MV-4-11 (cell line): ENCODE measurements around the gene CHL1.
A peak's percentile ranks its signal among the peaks of the same experiment; 100 is the strongest.

ENCODE experiments used
- DNase-seq: peaks from one replicate; lab custom pipeline; 2025; lab: John Stamatoyannopoulos, UW

The CHL1 gene

DNA sequence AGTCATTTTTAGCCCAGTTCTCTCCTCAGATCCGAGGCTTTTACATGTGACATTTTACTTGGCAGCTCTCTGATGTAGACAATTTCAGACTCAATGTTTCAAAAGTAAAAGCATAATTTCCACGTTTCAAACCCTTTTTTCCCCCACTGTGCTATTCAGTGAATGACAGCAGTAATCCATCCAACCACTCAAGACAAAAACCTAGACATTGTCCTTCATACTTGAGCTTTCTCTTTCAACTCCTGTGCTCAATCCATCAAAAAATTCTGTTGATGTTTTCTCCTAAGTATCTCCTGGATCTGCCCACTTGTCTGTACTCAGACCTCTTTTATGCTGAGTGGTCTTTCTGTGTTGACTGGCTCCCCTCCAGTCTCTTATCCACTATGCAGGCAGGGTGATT, 214.7 kb downstream of the CHL1 start:
- no peak for DNase-seq

DNA sequence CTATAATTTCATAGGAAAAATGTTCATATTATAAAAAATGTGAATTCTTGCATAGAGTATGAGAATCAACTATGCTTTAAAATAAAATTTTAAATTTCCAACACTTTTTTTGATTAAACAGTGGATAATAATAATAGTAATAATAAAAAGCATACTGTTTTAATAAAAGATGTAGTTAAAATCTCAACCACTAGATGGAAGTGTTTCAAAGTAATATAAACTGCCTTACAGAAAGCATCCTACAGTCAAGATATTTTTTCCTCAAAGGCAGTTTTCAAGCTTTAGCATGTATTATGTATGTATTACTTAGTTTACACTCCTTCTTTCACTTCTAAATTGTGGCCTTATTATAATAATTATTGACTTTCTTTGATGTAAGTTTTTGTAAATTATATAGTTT, 217.5 kb downstream of the CHL1 start:
- DNase-seq: no peak

DNA sequence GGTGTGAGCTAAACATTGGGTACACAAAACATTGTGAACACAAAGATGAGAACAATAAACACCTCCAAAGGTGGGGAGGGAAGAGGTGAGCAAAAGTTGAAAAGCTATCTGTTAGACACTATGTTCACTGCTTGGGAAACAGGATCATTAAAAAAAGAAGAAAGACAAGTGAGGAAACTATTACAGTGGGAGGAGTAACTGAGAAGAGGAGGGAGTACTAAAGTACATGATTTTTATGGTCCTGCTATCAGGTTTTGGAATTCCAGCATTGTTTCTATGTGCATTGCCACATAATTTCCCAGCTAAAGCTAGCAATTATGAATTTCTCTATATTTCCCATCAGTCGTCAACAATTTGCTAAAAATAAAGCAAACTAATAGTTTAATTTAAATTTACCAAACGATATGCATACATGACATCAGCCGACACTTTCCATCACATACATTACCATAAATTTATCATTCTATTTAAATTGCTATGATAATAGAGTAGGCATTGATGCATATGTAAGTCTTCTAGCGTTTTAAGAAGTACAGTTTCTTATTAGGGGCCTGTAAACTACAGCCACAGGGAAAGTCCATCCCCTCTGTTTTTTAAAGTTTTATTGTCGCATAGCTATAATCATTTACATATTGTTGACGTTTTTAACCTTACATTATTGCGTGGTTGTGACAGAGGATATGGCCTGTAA, 221.8 kb downstream of the CHL1 start:
- no peak for DNase-seq

DNA sequence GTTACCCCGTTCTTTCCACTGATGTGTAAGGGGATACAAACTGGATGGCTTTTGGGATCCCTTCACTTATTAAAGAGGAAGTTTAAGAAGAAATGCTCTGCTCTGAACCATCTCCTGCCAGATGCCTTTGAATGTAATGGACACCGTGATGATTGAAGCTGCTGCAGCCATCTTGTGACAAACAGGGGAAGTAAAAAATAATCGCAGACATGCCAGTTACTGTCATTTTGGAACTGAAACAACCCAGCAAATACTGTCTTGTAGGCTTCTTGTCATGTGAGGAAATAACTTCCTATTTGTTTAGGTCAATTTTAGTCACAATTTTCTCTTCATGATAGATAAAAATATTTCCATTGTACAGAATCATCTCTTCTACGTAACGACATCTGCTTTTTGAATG, 224.0 kb downstream of the CHL1 start:
- DNase-seq: peak; percentile 27

DNA sequence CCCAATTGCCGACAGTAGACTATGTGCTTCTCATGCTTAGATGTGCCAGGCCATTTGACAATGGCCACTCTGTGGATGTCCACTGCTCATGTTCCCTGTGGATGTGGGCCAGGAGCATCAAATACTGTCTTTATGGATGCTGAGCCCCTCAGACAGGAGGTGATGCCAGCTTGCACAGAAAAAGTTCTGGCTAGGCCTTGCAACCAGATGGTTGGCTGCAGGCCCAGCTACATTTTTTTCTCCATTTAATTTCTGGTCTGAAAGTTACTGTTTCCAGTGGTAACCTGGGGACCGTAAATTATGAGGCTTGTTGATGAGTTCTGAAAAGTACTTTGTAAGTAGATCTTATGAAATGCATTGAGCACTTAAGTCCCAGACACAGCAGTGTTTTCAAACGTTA, 228.5 kb downstream of the CHL1 start:
- no peak for DNase-seq

DNA sequence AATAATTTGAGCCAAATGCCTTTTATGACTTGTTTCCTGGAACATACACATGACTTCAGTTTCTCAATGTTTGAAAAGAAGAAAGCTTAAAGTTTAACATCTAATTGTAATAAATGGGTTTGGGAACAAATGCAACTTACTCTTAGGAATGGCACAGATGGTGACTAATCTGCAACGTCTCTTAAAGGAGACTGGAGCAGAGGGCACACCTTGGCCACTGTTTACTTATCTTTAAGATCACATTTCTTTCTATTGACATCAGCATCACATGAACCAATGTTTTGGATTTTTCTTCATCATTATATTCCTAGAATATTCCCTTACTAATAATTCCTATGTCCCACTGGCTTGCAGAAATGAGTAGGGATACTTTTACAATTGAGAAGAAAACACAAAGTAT, 229.5 kb downstream of the CHL1 start:
- no peak for DNase-seq

DNA sequence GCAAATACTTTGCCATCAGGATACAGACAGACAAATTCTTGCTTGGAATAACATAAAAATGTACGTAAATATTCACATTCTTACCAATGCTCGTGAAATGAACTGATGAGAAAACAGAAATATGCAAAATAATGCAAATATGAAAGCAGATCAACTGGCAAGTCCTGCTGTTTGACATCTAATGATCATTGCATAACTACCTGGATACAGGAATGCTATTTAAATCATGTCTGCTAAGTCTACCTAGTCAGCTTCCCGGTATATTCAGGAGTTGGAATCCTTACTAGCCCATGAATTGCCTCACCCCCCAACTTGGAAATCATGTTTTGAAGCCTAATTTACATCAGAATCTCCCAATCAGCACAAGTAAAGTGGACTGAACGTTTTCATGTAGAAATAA, 230.6 kb downstream of the CHL1 start:
- no peak for DNase-seq

DNA sequence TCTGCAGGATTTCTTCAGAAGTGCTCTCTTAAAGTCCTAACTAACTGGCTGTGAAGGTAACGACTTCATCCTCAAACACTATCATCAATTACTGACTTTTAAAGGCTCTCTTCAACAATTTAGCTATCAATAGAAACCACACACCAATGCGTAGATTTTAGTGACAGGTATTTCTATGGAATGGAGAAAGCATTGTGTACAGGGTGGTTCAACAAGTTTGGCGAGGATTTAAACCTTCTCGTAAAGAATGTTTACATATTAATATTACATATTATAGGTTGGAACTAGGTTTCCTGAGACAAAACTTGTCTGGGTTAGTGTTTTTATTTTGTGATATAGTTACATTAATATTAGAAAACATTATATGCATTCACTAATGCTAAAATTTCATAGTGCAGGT, 233.6 kb downstream of the CHL1 start:
- no peak for DNase-seq

DNA sequence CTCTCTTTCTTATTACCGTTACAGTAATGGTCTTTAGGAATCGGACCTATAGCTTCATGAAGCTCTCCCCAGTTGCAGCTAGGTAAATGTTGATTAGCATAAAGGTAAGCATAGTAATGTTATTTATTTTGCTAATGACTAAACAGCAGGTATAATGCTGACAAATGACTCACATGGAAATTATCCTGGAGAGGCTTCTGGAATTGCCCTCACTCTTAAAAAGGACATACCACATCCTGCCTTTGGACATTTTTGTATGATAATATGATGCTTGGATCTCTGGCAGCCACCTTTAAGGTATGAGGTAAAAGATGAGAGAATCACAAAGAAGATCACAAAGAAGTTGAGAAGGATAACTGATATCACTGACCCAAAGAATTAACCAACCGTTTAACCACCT, 238.6 kb downstream of the CHL1 start:
- DNase-seq: no peak

DNA sequence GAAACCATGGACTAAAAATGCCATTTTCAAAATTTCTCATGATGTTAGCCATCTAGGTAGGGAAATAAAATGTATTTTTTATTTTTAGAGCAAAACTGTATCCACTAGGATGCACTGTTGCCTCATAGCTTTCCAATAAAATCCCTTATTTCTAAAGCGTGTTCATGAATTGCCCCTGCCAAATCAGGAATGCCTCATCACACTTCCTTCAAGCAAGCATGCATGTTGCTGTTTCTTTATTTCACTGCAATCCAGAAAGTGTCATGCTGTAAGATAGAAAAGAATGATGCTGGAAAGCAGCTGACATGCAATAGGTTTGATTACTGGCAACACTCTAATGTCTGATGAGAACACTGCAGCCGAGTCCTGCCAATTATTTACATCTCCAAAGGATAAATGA, 239.5 kb downstream of the CHL1 start:
- DNase-seq: no peak

DNA sequence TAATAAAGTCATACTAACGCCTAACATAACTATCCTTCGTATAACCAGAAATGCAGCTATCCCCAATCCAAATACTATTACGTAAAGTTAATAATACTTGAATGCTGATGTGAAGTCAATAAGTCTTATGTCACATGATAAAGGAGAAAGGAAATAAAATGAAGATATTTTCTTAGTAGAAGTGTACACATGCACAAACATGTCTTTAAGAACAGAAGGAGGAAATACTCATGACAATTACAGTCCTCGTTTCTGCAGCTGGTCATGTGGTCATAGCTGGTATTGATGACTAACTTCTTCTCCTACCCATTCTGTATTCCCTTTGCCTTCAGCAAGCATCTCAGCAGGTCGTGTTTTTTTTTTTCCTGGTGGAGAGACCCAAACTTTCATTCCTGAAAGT, 244.3 kb downstream of the CHL1 start:
- no peak for DNase-seq

DNA sequence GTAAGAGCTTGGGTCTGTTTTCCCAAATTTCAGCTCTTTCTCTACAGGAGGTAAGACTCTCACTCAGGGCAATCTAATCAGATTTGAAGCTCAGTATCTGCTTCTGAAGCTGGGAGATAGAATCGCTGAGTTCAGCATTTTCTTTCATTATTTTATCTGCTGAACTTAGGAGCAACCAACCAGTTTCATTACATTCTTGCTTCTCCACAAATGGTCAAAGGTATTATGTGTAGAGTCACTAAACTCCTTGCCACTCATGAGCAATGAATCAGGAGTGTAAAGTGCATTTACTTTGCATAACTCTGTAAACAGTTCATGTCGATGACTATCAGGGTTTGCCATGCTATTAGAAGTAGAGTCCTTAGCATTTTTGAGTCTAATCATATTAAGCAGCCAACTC, 249.4 kb downstream of the CHL1 start:
- no peak for DNase-seq

DNA sequence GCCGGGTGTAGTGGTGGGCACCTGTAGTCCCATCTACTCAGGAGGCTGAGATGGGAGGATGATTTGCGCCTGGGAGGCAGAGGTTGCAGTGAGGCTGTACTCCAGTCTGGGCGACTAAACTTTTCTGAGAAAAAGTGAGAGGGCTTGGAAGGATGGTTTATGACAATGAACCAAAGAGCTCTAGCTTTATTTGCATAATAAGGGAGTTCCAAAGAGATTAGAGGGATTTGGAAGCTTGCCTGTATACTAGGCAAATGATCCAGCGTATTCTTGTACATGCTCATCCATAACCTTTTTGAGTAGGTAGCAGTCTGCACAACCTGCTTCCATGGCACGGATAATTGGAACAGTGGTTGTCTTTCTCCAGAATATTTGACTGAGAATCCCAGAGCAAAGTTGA, 251.1 kb downstream of the CHL1 start:
- no peak for DNase-seq

DNA sequence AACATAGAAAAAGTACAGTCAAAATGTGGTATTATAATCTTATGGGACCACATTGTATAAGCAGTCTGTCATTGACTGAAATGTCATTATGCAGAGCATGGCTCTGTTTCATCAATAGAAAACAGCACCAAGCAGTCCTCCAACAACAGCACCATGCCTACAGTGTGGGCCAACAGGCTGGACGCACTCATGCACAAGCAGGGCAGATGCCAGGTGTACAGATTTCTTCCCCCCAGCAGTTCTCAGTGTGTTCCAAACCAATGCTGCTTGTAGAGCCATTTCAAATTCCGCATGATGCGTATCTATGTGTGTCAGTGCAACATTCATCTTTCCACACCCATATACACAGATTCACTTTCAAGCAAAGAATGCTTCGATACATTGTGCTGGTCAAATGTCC, 253.1 kb downstream of the CHL1 start:
- no peak for DNase-seq

DNA sequence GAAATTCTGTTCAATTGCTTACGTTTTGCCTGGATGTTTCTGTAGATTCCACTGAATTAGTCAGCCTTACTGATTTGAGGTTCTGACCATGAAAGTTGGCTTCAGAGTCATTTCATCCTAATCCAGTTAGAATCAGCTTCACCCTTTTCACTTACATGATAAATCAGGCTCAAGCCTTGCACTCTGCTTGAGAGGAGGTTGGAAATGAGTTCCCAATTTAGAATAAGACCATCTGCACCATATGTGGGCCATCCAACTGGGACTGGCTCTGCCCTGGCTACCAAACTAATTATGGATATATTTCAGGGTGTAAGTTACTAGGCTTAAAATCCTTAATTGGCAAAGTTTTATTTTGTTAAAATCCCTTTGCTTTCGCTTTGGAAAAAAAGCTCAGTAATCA, 255.7 kb downstream of the CHL1 start:
- no peak for DNase-seq

DNA sequence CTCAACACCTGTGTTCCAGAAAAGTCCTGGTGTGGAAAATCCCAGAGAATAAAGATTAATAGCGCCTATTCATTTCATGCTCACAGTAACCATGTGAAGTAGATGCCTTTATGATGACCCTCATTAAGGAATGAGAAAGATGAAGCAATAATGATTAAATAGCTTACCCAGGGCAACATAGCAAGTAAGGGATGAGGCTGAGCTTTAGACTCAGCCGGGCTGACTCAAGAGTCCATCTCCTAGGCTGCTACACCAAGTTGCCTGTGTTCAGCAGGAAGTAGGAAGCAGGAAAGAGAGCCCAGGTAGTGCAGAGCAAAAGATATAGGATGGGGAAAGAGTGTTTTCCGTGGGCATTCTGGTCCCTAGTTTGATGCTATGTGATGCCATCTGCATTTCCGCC, 256.5 kb downstream of the CHL1 start:
- DNase-seq: no peak

DNA sequence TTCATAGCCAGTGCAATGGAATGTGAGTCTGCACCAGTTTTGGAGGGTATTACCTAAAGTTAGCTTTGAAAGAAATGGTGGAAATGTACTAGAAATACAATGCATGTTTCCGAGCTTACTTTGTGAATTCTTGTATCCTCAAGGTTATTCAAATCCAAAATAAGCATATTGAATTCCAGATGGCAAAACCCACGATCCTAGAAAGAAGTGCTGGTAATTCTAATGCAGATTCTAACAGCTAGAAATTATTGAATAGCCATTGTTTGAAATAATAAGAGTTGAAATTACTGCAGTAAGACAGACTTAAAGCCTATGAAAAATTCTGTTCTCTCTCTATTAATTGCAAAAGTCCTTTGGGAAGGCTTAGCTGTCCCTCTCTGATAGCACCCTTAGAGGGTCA, 258.4 kb downstream of the CHL1 start:
- DNase-seq: no peak

DNA sequence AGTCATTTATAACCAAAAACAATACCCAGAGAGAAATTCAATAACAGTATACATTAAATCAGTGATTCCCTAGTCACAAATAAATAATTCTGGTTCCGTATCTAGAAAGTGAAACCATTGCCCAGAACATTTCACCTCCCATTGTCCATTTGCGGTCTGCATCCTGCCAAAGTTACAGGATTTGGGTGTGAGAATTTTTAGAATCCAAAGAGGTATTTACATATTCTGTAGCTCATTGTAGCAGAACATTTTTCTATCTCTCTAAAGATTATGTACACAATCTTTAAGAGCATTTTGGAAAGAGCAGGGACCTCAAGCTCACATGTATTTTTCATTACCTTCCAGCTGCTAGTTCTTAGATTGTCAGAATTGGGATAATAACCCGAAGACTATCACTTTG, 261.6 kb downstream of the CHL1 start:
- no peak for DNase-seq

DNA sequence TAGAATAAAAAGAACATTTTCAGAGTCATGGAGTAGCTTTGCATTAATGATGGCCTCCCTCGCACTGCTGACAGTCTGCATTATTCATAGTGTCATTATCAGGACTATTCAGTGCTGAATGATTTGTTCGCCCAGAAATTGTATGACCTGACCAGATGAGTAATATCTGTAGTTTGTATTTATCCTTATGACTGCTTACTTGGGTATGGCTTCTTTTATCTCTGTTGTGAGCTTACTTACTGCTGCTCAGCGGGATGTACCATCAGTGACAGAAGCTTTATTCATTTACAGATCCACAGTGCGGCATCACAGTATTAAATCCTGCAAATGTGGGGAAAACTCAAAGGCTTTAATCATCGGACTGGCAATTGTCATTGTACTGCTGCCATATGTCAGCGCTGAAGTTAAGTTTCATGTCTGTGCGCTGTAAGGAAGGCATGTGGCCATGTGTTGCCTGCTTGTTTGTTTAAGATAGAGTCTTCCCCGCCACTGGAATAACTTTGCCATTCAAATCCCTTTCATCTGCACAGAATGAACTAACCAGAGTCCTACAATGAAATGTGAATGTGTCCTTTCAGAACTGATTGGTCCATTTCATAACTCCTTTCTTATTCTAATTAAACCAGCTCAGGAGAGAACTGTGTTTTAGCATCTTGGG, 262.2 kb downstream of the CHL1 start:
- no peak for DNase-seq
